ENCODE data around the gene P2RY8.
"Not testable (repeated sequence)": the region's sequence is repeated elsewhere in the genome, so short reads cannot be mapped to it uniquely, and the experiment has no call there.

The P2RY8 gene

GRCh38 chrX:1542994-1543725 lies 6.2 kb upstream of the P2RY8 start:
- DNase-seq = no peak

- not testable (repeated sequence) for DNase-seq
Measured at GRCh38 chrX:1539146-1539545, 2.2 kb upstream of the P2RY8 start.

- not testable (repeated sequence) for DNase-seq
Measured at GRCh38 chrX:1537716-1538090, 718 bp upstream of the P2RY8 start.

GRCh38 chrX:1536712-1537030 lies 314 bp downstream of the P2RY8 start:
- no peak for DNase-seq

GRCh38 chrX:1535241-1536041 lies 1.5 kb downstream of the P2RY8 start:
- no peak for DNase-seq

- no peak for DNase-seq
Measured at GRCh38 chrX:1534301-1535168, 2.5 kb downstream of the P2RY8 start.

- no peak for DNase-seq
Measured at GRCh38 chrX:1533058-1533457, 3.9 kb downstream of the P2RY8 start.

GRCh38 chrX:1531096-1531890 lies 5.7 kb downstream of the P2RY8 start:
- no peak for DNase-seq

- DNase-seq = no peak
Measured at GRCh38 chrX:1529756-1530155, 7.2 kb downstream of the P2RY8 start.

- DNase-seq = no peak
Measured at GRCh38 chrX:1529328-1529727, 7.7 kb downstream of the P2RY8 start.

- no peak for DNase-seq
Measured at GRCh38 chrX:1528884-1529203, 8.1 kb downstream of the P2RY8 start.

- DNase-seq = no peak
Measured at GRCh38 chrX:1528186-1528883, 8.7 kb downstream of the P2RY8 start.

- DNase-seq = no peak
Measured at GRCh38 chrX:1527457-1527856, 9.5 kb downstream of the P2RY8 start.

- no peak for DNase-seq
Measured at GRCh38 chrX:1526565-1526964, 10.4 kb downstream of the P2RY8 start.

- no peak for DNase-seq
Measured at GRCh38 chrX:1525583-1526355, 11.2 kb downstream of the P2RY8 start.

- DNase-seq = no peak
Measured at GRCh38 chrX:1524874-1525582, 12.0 kb downstream of the P2RY8 start.

- not testable (repeated sequence) for DNase-seq
Measured at GRCh38 chrX:1522905-1523304, 14.1 kb downstream of the P2RY8 start.

- peak; percentile 80 for DNase-seq
Measured at GRCh38 chrX:1521459-1521956, 15.5 kb downstream of the P2RY8 start.

- DNase-seq = no peak
Measured at GRCh38 chrX:1520350-1520749, 16.6 kb downstream of the P2RY8 start.

GRCh38 chrX:1519022-1519497 lies 17.9 kb downstream of the P2RY8 start:
- DNase-seq = no peak

Measured in SIG-M5 (cell line).